ENCODE results near the gene HIKESHI. TPM values are rescaled to one million over a fixed set of nuclear protein-coding genes. Genes with fewer than 3 reads are reported as not detected.
"Not testable (repeated sequence)": the region's sequence is repeated elsewhere in the genome, so short reads cannot be mapped to it uniquely, and the experiment has no call there.

The HIKESHI gene
- total RNA-seq, 2 donors from 2014 or later: 13.7 to 18.5 TPM

DNA sequence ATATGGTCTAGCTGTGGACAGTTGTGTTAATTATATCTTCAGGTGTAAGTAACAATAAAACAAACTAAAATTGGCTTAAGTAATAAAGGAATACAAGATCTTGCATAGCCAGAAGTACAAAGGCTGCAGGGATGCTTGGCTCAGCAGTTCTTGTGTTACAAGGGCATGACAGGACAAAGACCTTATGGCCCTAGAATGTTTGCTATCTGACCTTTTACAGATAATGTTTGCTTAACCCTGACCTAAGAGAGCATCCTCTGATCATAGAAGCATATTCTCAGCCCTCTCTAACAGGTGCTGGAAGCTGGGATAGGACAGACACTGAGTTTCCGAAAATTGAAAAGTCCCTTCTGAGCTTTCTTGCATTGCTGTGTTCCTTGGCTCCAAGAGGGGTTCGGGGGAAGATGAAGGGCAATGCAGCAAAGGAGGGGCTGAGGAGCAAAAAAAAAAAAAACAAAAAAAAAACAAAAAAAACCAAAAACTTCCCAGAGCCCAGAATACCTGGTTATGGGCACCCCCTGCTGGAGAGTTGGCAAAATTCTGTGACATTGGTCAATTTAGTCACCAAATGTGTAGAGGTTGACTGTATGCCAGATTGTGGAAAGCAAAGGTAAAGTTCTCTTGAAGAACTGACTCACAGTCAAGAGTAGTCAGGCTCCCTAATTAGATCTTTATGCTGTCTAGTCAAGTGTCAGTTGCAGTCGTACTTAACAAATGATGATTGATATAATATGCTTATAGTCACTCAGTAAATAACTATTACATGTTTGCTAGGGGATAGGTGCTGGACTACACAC, 10.4 kb upstream of the HIKESHI start:
- DNase-seq: peak in 1 of 2 donors; percentile 57
- ATAC-seq: peak; percentile 69
- intact Hi-C loops (cut with DNase I, micrococcal nuclease): no loop called here

DNA sequence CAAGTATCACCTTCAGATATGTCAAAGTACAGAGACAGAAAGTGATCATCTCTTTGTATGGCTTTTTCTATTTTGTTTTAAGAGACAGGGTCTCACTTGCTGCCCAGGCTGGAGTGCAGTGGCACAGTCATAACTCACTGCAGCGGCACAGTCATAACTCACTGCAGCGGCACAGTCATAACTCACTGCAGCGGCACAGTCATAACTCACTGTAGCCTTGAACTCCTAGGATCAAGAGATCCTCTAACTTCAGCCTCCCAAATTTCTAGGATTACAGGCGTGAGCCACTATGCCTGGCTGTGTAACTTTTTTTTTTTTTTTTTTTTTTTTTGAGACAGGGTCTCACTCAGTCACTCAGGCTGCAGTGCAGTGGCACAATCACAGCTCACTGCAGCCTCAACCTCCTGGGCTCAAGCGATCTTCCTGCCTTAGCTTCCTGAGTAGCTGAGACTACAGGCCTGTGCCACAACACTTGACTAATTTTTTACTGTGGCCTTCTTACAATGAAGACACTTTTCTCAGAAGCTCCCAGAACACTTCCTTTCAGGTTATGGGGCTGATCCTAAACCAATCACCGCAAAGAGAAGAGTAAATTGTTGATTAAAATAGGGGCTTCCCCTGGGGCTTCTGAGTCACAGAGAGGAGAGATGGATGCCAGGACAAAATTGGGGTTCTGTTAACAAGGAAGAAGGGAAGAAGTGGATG, 9.0 kb upstream of the HIKESHI start:
- ATAC-seq (no peak), DNase-seq (no peak)
- intact Hi-C loops (cut with DNase I, micrococcal nuclease): no loop called here

DNA sequence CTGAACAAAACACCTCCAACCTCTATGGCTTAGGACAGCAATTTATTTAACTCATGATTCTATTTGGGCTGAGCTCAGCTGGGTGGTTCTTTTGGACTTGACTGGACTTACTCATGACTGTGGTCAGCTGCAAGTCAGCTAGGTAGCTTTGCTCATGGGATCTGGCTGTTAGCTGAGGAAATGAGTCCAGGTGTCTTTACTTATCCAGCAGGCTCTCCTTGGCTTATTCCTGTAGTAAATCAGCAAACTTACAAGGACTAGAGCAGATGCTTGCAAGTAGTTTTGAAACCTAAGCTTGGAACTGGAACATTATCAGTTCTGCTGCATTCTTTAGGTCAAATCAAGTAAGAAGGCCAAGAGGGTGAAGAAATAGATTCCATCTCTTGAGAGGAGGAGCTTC, 8.0 kb upstream of the HIKESHI start:
- ATAC-seq (no peak), DNase-seq (no peak)
- intact Hi-C loops (cut with DNase I, micrococcal nuclease): no loop called here

DNA sequence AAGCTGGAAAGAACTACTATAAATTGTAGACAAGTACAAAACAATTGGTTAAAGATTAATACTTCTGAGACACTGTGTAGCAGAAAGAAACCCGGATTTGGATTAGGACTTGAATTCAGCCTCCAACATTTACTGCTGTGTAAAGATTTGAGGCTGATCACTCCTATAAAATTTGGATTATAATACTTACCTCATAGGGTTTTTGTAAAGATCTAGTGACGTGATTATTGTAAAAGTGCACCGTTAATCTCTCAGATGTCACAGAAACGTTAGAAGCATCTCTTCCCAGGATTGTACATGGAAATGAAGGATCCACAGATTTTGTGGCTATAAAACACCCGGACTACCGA, 323 bp upstream of the HIKESHI start:
- intact Hi-C loops (cut with DNase I, micrococcal nuclease): no loop called here
- ATAC-seq (no peak), DNase-seq (no peak)

DNA sequence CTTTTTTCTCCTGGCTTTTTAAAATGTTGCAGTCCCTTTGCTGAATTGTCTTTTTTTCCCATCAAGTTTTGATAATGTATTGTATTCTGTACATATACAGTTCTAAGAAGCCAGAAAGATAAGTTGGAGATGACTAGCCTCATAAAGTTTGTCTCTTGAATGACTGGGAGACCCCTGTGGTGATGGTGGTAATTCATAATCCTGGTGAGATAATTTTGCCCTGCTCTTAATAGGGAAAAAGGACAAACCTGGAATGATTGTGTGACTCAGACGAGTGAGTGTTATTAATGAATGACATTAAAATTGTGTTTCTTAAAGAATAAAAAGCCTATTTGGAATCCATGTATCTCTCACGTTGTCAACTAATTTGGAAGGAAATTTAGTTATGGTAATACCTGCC, 1.2 kb downstream of the HIKESHI start:
- ATAC-seq: no peak
- intact Hi-C loops (cut with DNase I, micrococcal nuclease): no loop called here
- no peak for DNase-seq

DNA sequence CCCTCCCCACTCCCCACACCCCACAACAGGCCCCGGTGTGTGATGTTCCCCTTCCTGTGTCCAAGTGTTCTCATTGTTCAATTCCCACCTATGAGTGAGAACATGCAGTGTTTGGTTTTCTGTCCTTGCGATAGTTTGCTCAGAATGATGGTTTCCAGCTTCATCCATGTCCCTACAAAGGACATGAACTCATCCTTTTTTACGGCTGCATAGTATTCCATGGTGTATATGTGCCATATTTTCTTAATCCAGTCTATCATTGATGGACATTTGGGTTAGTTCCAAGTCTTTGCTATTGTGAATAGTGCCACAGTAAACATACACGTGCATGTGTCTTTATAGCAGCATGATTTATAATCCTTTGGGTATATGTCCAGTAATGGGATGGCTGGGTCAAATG, 6.7 kb downstream of the HIKESHI start:
- intact Hi-C loops (cut with DNase I, micrococcal nuclease); ATAC-seq; DNase-seq: not testable (repeated sequence)

DNA sequence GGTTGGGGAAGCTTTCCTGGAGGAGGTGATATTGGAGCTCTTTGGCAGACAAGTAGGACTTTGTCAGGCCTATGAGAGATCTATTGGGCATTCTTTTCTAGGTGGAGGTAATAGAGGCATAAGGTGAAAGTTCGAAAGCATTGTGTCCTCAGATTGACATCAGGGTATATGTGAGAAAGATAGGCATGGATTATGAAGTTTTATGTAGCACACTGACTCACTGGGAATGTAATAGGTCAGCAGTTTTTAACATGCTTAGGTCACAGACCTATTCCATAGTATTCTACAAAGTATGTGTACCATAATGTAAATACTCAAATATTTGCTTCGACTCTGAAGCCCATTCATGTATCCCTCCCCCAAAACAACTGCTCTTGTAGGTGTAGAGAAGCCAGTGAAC, 11.8 kb downstream of the HIKESHI start:
- DNase-seq (no peak), ATAC-seq (no peak)
- intact Hi-C loops (cut with DNase I, micrococcal nuclease): no loop called here

DNA sequence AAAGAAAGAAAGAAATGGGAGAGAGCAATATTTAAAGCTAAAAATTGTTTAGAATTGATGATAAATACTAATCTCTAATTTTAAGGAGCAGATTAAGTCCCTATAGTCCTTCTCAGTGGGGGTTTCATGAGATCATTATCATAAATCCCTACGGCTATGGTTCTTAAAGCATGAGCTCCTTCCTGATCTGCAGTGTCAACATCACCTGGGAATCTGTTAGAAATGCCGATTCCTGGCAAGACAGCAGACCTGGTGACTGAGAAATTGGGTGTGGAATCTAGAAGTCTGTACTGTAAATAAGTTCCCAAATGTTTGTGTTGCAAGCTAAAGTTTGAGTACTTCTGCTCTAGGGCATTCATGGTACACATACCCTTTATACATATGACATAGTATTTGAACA, 12.6 kb downstream of the HIKESHI start:
- intact Hi-C loops (cut with DNase I, micrococcal nuclease): no loop called here
- DNase-seq (no peak), ATAC-seq (no peak)

DNA sequence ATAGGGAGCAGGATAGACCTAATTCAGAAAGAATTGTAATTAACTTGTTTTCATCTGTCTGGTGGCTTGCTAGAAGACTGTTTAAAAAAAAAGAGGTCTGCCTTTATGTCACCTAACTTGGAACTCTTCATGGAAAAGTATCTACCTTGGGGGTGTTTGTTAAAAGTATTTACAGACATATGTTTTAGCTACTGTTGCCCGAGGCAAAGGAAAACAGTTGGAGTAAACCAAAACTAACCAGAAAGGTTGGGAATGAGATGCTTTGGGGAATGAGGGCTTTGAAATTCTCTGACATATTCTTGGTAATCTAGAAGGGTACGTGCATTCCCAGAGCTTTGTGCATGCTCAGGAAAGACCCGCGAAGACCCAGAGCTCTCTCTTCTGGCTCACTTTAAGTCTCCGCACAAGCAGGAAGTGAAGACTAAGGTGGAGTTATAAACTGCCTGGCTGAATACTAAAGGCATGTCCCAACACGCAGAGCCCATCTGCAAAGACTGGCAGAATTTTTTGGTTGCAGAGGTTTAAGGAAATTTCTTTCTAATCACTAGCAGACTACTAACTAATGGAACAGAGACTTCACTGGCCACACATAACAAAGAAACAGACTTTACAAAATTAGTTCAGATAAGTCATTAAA, 33.2 kb downstream of the HIKESHI start:
- intact Hi-C loops (cut with DNase I, micrococcal nuclease): no loop called here
- ATAC-seq (no peak), DNase-seq (no peak)

DNA sequence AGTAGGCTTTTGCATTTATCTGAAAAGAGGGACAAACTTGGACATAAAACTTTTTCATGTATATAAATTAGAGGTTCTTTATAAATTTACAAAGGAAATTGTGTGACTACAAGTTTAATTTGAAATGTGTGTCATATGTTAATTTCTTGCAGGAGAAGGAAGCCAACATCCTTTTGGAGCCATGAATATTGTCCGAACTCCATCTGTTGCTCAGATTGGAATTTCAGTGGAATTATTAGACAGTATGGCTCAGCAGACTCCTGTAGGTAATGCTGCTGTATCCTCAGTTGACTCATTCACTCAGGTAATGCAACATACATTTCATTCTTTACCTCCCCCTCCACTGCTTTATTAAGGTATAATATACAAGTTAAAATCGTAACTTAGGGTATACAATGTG, 35.2 kb downstream of the HIKESHI start:
- ATAC-seq (no peak), DNase-seq (no peak)
- intact Hi-C loops (cut with DNase I, micrococcal nuclease): no loop called here

DNA sequence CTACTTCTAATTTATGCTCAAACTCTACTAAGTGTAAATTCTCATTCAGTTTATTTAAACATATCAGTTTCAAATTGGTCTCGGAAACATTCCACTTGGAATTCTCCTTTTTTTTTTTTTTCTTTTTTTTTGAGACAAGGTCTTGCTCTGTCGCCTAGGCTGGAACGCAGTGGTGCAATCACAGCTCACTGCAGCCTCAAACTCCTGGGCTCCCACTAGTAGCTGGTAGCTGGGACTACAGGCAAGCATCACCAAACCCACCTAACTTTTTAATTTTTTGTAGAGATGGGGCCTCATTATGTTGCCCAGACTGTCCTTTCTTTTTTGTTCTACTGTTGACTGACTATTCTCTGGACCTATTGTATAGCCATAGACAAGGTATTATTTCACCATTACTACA, 39.3 kb downstream of the HIKESHI start:
- no peak for DNase-seq
- intact Hi-C loops (cut with DNase I, micrococcal nuclease): no loop called here
- ATAC-seq: no peak

DNA sequence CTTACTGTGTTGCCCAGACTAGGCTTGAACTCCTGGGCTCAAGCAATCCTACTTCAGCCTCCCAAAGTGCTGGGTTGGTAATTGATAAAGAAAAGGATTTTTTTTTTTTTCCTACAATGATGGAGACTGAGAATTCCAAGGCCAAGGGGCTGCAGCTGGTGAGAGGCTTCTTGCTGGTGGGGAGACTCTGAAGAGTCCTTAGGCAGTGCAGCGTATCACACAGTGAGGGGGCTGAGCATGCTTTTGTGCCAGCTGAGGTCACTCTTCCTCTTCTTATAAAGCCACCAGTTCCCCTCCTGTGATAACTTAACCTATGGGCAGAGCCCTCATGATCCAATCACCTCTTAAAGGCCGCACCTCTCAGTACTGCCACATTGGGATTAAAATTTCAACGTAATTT, 44.5 kb downstream of the HIKESHI start:
- ATAC-seq: no peak
- intact Hi-C loops (cut with DNase I, micrococcal nuclease): no loop called here

DNA sequence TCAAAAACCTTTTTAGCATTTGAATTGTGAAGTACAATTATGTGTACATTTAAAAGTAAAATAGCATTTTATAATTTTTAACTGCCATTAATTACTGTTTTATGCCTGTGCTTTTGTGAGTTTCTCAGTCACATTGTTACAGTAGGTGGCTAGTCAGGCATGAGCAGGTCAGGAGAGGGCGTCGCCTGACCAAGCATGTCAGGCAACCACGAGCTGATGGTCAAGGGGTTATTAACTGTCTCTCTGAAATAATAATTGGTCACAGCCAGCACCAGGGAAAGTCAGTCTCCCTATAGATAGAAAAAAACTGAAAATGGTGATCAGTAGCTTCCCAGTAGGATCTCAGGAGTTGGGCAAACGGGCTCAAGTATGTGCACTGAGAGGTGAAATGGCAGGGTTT, 53.2 kb downstream of the HIKESHI start:
- ATAC-seq (no peak), DNase-seq (no peak)
- intact Hi-C loops (cut with DNase I, micrococcal nuclease): no loop called here

More for the DNA sequence above, 44.5 kb downstream of the HIKESHI start:
- no peak for DNase-seq

DNA sequence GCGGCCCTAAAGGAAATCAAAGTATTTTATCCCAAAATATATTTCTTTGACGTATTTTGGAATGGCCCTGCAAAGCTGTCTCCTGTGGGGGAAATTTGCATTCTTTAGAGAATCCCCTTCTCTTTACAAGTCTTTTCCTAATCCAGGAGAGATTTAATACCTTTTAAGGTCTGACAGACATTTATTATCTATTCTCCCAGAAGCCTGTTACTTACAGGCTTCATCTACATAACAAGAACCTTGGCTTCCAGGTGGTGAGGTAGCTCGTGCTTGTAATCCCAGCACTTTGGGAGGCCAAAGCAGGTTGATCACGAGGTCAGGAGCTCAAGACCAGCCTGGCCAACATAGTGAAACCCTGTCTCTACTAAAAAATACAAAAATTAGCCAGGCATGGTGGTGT, 55.4 kb downstream of the HIKESHI start:
- ATAC-seq; DNase-seq; intact Hi-C loops (cut with DNase I, micrococcal nuclease): not testable (repeated sequence)

DNA sequence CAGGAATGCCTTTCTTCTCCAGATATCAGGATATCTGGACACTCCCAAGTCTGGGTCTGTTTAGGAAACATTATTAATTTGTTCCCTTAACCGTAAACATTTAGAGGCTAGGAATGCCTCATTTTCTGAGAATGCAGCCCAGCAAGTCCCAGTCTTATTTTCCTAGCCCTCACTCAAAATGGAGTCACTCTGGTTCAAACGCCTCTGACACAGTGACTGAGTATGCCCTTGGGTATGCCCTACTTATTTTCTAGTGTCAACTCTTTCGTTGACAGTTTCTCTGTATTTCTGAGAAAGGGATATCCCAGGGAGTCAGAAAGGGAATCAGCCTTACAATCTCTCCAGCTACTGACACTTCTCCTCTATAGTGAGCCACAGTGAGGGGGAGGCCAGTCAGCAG, 56.7 kb downstream of the HIKESHI start:
- DNase-seq: no peak
- intact Hi-C loops (cut with DNase I, micrococcal nuclease): no loop called here

DNA sequence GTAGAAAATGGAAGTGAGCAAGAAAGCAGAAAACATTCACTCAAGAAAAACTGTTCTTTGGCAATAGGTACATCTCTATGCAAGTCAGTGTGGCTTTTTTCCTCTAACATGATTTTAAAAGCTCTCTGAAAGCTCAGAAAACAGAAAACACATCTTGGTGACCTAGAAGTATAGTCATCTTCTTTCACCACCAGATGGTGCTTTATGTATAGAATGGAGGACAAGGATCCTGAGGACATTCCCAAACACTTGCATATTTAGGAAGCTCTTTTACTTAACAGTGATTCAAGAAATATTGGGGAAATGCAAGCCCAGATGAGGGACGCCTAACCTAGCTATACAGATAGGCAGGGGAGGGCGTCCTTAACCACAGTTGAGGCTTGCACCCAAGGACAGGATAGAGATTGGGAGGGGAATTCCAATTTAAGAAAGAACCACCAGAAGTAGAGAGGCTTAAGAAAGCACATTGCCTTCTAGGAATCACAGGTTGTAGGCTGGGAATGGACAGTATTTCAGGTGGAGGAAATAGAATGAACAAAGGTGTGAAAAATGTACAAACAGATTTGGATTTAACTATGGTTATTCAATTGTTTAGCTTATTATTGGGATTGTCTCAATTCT, 58.8 kb downstream of the HIKESHI start:
- no peak for DNase-seq
- ATAC-seq: no peak
- intact Hi-C loops (cut with DNase I, micrococcal nuclease): no loop called here

More for the DNA sequence above, 56.7 kb downstream of the HIKESHI start:
- no peak for ATAC-seq

DNA sequence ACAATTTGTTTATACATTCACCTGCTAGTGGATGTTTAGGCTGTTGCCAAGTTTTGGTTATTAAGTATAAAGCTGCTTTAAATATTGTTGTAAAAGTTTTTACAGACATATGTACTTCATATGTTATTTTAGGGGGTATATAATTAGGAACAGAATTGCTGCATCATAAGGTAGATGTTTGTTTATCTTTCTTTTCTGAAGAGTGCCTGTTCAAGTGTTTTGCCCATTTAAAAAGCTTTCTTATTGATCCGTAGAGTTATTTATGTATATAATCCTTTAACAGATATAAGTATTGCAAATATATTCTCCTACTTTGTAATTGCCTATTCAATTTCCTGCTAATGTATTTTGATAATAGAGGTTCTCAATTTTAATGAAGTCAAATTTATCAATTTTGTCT, 61.4 kb downstream of the HIKESHI start:
- intact Hi-C loops (cut with DNase I, micrococcal nuclease): no loop called here
- ATAC-seq (no peak), DNase-seq (no peak)

DNA sequence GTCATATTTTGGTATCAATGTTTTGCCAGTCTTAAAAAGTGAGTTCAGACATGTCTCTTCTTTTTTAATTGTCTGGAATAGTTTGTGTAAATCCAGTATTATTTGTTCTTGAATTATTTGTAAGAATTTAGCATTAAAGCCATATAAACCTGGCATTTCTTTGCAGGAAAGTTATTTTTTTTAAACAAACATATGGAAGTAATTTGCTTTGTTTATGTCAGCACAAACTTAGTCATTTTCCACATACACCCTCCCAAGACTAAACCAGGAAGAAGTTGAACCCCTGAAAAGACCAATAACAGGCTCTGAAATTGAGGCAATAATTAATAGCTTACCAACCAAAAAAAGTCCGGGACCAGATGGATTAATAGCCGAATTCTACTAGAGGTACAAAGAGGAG, 63.5 kb downstream of the HIKESHI start:
- intact Hi-C loops (cut with DNase I, micrococcal nuclease): no loop called here
- DNase-seq (no peak), ATAC-seq (no peak)

DNA sequence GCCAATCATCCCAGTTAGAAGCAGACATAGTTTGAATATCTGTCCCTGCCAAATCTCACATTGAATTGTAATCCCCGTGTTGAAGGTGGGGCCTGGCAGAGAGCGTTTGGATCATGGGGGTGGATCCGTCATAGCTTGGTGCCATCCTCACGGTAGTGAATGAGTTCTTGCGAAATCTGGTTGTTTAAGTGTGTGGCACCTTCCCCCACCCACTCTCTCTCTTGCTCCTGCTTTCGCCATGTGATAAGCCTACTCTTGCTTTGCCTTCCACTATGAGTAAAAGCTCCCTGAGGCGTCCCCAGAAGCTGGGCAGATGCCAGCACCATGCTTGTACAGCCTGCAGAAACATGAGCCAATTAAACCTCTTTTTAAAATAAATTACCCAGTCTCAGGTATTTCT, 67.6 kb downstream of the HIKESHI start:
- DNase-seq (no peak), ATAC-seq (no peak)
- intact Hi-C loops (cut with DNase I, micrococcal nuclease): no loop called here

DNA sequence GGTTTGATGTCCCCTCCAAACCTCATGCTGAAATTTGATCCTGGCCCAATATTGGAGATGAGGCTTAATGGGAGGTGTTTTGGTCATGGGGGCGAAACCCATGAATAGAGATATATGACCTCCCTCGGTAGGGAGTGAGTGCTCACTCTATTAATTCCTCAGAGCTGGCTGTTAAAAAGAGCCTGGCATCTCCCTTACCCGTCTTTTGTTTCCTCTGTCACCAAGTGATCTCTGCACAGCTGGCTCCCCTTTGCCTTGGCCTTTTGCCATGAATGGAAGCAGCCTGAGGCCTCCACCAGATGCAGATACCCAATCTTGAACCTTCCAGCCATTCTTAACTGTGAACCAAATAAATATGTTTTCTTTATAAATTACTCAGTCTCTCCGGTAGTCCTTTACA, 68.1 kb downstream of the HIKESHI start:
- intact Hi-C loops (cut with DNase I, micrococcal nuclease): no loop called here
- ATAC-seq: no peak
- no peak for DNase-seq
